Mesothelial cell of epicardium (in vitro differentiated cells): Measurements from ENCODE around the gene RCAN1. TPM values are rescaled to one million over a fixed set of nuclear protein-coding genes. Genes with fewer than 3 reads are reported as not detected.

Experiments
- DNase-seq, 2 experiments: peaks; one replicate each; pipeline ENCODE4 v3.0.0; 2021; ENCODE audit warnings: low spot score in 2 of 2; ENCODE audit not compliant: unreplicated experiment in 2 of 2
- H3K27ac Mint-ChIP-seq: 2 replicates; pipeline ENCODE4 v1.8.0; 2021; ENCODE audit warnings: mixed read lengths
- H3K27me3 Mint-ChIP-seq: 2 replicates; pipeline ENCODE4 v1.8.0; 2021; ENCODE audit warnings: low read depth, mixed read lengths
- H3K36me3 Mint-ChIP-seq: 2 replicates; pipeline ENCODE4 v1.8.0; 2021; ENCODE audit warnings: mixed read lengths
- H3K4me1 Mint-ChIP-seq: 2 replicates; pipeline ENCODE4 v1.8.0; 2021; ENCODE audit warnings: mixed read lengths
- H3K4me3 Mint-ChIP-seq: 2 replicates; pipeline ENCODE4 v1.8.0; 2021; ENCODE audit warnings: mild to moderate bottlenecking, moderate library complexity, mixed read lengths
- H3K9me3 Mint-ChIP-seq: 2 replicates; pipeline ENCODE4 v1.8.0; 2021; ENCODE audit warnings: mixed read lengths
- total RNA-seq: library from RNA; stranded (reverse); gene quantifications from 3 replicates; pipeline ENCODE4 v1.2.1, GENCODE V29; 2021
- TF ChIP-seq, protein P1 (sequence below): fragments of 200-600 bp; sonication (generic); IDR thresholded peaks from one replicate; pipeline ENCODE4 v1.5.0; 2021; ENCODE audit warnings: antibody characterized with exemption; ENCODE audit not compliant: unreplicated experiment

RCAN1 gene
- total RNA-seq, 1 donor from 2014 or later = 14.8 TPM

DNA sequence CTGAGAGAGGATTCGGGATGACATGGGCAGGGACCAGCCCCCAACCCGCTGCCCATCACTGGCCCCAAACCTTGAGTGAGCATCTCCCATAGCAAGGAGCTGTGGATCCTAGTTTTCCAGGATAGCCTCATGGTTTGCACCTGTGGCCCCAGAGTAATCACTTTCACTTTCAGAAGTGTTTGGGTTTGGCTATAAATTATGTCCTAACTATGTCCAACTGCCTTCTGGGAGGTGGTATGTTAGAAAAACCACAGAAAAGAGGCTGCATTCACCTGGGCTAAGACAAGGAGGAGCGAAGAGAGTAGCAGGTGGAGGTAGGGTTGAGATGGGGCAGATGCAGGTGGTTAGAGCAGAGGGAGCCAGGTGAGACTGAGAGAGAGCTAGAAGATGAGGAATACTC lies 34.5 kb upstream of the RCAN1 start:
- peaks cover 15% of the 10 kb centered on the region for H3K4me1 Mint-ChIP-seq

GRCh38 chr21:34648739-34649297 lies 33.9 kb upstream of the RCAN1 start:
- H3K36me3 Mint-ChIP-seq = no peaks in the 10 kb centered on the region
- DNase-seq = no peak
- TF ChIP-seq, protein P1, sequence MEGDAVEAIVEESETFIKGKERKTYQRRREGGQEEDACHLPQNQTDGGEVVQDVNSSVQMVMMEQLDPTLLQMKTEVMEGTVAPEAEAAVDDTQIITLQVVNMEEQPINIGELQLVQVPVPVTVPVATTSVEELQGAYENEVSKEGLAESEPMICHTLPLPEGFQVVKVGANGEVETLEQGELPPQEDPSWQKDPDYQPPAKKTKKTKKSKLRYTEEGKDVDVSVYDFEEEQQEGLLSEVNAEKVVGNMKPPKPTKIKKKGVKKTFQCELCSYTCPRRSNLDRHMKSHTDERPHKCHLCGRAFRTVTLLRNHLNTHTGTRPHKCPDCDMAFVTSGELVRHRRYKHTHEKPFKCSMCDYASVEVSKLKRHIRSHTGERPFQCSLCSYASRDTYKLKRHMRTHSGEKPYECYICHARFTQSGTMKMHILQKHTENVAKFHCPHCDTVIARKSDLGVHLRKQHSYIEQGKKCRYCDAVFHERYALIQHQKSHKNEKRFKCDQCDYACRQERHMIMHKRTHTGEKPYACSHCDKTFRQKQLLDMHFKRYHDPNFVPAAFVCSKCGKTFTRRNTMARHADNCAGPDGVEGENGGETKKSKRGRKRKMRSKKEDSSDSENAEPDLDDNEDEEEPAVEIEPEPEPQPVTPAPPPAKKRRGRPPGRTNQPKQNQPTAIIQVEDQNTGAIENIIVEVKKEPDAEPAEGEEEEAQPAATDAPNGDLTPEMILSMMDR = no peak
- H3K9me3 Mint-ChIP-seq = peaks cover 22% of the 10 kb centered on the region
- no peak overlapping the region for H3K4me3 Mint-ChIP-seq
- peaks cover 27% of the 10 kb centered on the region for H3K27me3 Mint-ChIP-seq
- peaks cover 15% of the 10 kb centered on the region for H3K4me1 Mint-ChIP-seq
- no peak overlapping the region for H3K27ac Mint-ChIP-seq

More for the DNA sequence above, 34.5 kb upstream of the RCAN1 start:
- DNase-seq = no peak
- Mint-ChIP-seq H3K27ac (no peak overlapping the region), H3K4me3 (no peak overlapping the region), H3K9me3 (peaks cover 23% of the 10 kb centered on the region), H3K36me3 (no peaks in the 10 kb centered on the region), H3K27me3 (peaks cover 31% of the 10 kb centered on the region)
- TF ChIP-seq, protein P1 = no peak

GRCh38 chr21:34647555-34647954 lies 32.6 kb upstream of the RCAN1 start:
- Mint-ChIP-seq H3K27ac (no peak overlapping the region), H3K4me1 (peaks cover 15% of the 10 kb centered on the region), H3K9me3 (peaks cover 11% of the 10 kb centered on the region), H3K4me3 (no peak overlapping the region), H3K27me3 (peaks cover 20% of the 10 kb centered on the region), H3K36me3 (no peaks in the 10 kb centered on the region)
- no peak for DNase-seq
- TF ChIP-seq, protein P1 = no peak

GRCh38 chr21:34644825-34645224 lies 29.9 kb upstream of the RCAN1 start:
- no peak overlapping the region for H3K27ac Mint-ChIP-seq
- peaks cover 16% of the 10 kb centered on the region for H3K27me3 Mint-ChIP-seq
- peaks cover 15% of the 10 kb centered on the region for H3K4me1 Mint-ChIP-seq
- H3K4me3 Mint-ChIP-seq = no peak overlapping the region
- TF ChIP-seq, protein P1 = no peak
- DNase-seq = no peak
- H3K9me3 Mint-ChIP-seq = peaks cover 6% of the 10 kb centered on the region
- no peaks in the 10 kb centered on the region for H3K36me3 Mint-ChIP-seq

- Mint-ChIP-seq H3K4me1 (peaks cover 3% of the 10 kb centered on the region), H3K27ac (no peak overlapping the region), H3K4me3 (no peak overlapping the region), H3K9me3 (peaks cover 7% of the 10 kb centered on the region), H3K27me3 (peaks cover 6% of the 10 kb centered on the region), H3K36me3 (no peaks in the 10 kb centered on the region)
- DNase-seq = no peak
- TF ChIP-seq, protein P1 = no peak
Observed at GRCh38 chr21:34642211-34643075, 27.5 kb upstream of the RCAN1 start.
